Pulmonary artery endothelial cell (primary cell): Measurements from ENCODE around the gene GPAM. TPM values are rescaled to one million over a fixed set of nuclear protein-coding genes. Genes with fewer than 3 reads are reported as not detected.
A peak's percentile ranks its signal among the peaks of the same experiment; 100 is the strongest.
"Not testable (repeated sequence)": the region's sequence is repeated elsewhere in the genome, so short reads cannot be mapped to it uniquely, and the experiment has no call there.

Experiments used
- DNase-seq: peaks from one replicate; pipeline ENCODE4 v3.0.0-alpha.2; 2011; ENCODE audit warnings: low read depth, low spot score
- total RNA-seq: library from RNA; depleted of rRNA; stranded (reverse); fragments of >200 nt; gene quantifications from 2 replicates; pipeline ENCODE4 v1.2.3, GENCODE V29; 2014

The GPAM gene
- 9.2 and 13.5 TPM in 2 replicates for total RNA-seq

- DNase-seq = peak; percentile 63
Measured at GRCh38 chr10:112183329-112184051, at the start of gene GPAM. Gene GPAM (minus strand): TSS chr10:112183765. CDS start chr10:112181784, 1,981 bp downstream.

GRCh38 chr10:112232670-112233069 is 49.1 kb upstream of the GPAM start:
- DNase-seq = no peak

GRCh38 chr10:112231602-112232400 is 48.2 kb upstream of the GPAM start:
- no peak for DNase-seq

GRCh38 chr10:112230325-112230988 is 46.9 kb upstream of the GPAM start:
- no peak for DNase-seq

- DNase-seq = no peak
Measured at GRCh38 chr10:112229901-112230300, 46.3 kb upstream of the GPAM start.

GRCh38 chr10:112229096-112229495 is 45.5 kb upstream of the GPAM start:
- DNase-seq = no peak

- DNase-seq = not testable (repeated sequence)
Measured at GRCh38 chr10:112228366-112229088, 45.0 kb upstream of the GPAM start.

- no peak for DNase-seq
Measured at GRCh38 chr10:112227331-112227987, 43.9 kb upstream of the GPAM start.

GRCh38 chr10:112226439-112227248 is 43.1 kb upstream of the GPAM start:
- DNase-seq = no peak

- no peak for DNase-seq
Measured at GRCh38 chr10:112225771-112226438, 42.3 kb upstream of the GPAM start.

GRCh38 chr10:112224933-112225529 is 41.5 kb upstream of the GPAM start:
- no peak for DNase-seq

GRCh38 chr10:112223725-112224124 is 40.2 kb upstream of the GPAM start:
- no peak for DNase-seq

- no peak for DNase-seq
Measured at GRCh38 chr10:112222799-112223198, 39.2 kb upstream of the GPAM start.

GRCh38 chr10:112221545-112221944 is 38.0 kb upstream of the GPAM start:
- DNase-seq = no peak

GRCh38 chr10:112218960-112219359 is 35.4 kb upstream of the GPAM start:
- DNase-seq = no peak

- DNase-seq = no peak
Measured at GRCh38 chr10:112218036-112218390, 34.4 kb upstream of the GPAM start.

- no peak for DNase-seq
Measured at GRCh38 chr10:112217386-112218035, 33.9 kb upstream of the GPAM start.

- DNase-seq = no peak
Measured at GRCh38 chr10:112216966-112217365, 33.4 kb upstream of the GPAM start.

- DNase-seq = no peak
Measured at GRCh38 chr10:112216151-112216550, 32.6 kb upstream of the GPAM start.
